OCI-LY3 (cell line): ENCODE results near the gene CBX1.

Experiments
- EZH2phosphoT487 ChIP-seq: fragments of 200-600 bp; shearing (Covaris generic); IDR thresholded peaks from 2 replicates; pipeline ENCODE4 v1.6.1; 2018; ENCODE audit warnings: antibody characterized with exemption, mixed run types, low read depth
- TF ChIP-seq, protein P1 (sequence below): fragments of 200-600, 300-600 bp; sonication (generic); IDR thresholded peaks from 2 replicates; pipeline ENCODE4 v1.5.1; 2014; ENCODE audit warnings: antibody characterized with exemption, low read length, low read depth

- TF ChIP-seq, protein P1, sequence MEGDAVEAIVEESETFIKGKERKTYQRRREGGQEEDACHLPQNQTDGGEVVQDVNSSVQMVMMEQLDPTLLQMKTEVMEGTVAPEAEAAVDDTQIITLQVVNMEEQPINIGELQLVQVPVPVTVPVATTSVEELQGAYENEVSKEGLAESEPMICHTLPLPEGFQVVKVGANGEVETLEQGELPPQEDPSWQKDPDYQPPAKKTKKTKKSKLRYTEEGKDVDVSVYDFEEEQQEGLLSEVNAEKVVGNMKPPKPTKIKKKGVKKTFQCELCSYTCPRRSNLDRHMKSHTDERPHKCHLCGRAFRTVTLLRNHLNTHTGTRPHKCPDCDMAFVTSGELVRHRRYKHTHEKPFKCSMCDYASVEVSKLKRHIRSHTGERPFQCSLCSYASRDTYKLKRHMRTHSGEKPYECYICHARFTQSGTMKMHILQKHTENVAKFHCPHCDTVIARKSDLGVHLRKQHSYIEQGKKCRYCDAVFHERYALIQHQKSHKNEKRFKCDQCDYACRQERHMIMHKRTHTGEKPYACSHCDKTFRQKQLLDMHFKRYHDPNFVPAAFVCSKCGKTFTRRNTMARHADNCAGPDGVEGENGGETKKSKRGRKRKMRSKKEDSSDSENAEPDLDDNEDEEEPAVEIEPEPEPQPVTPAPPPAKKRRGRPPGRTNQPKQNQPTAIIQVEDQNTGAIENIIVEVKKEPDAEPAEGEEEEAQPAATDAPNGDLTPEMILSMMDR = no peak
- no peak for TF ChIP-seq EZH2phosphoT487
These were observed 69.3 kb downstream of the CBX1 start for GRCh38 chr17:48031966-48032365.
